DLD1 (cell line): ENCODE results near the gene UBE2M.
"Not testable (repeated sequence)": the region's sequence is repeated elsewhere in the genome, so short reads cannot be mapped to it uniquely, and the experiment has no call there.

Experiments used
- in situ Hi-C: cut with HindIII; loops from 2 replicates; pipeline ENCODE4 v1.10.0; 2017; ENCODE audit warnings: low sequenced_read_pairs

UBE2M gene

GRCh38 chr19:58542641-58543372, 15.6 kb downstream of the UBE2M start:
- in situ Hi-C loops, result not testable (repeated sequence)

- in situ Hi-C loops, result not testable (repeated sequence)
Observed at GRCh38 chr19:58539169-58539559, 19.2 kb downstream of the UBE2M start.

GRCh38 chr19:58538257-58539168, 19.9 kb downstream of the UBE2M start:
- in situ Hi-C loops, result no loop called here

- in situ Hi-C loops, result no loop called here
Observed at GRCh38 chr19:58536852-58537798, 21.3 kb downstream of the UBE2M start.

GRCh38 chr19:58535857-58536256, 22.6 kb downstream of the UBE2M start:
- in situ Hi-C loops, result no loop called here

- in situ Hi-C loops, result no loop called here
Observed at GRCh38 chr19:58531034-58531840, 27.2 kb downstream of the UBE2M start.

GRCh38 chr19:58529405-58529804, 29.0 kb downstream of the UBE2M start:
- in situ Hi-C loops, result no loop called here

GRCh38 chr19:58522709-58523108, 35.7 kb downstream of the UBE2M start:
- in situ Hi-C loops, result no loop called here

GRCh38 chr19:58521651-58522050, 36.8 kb downstream of the UBE2M start:
- in situ Hi-C loops, result no loop called here

GRCh38 chr19:58520257-58520599, 38.2 kb downstream of the UBE2M start:
- in situ Hi-C loops, result no loop called here

- in situ Hi-C loops, result no loop called here
Observed at GRCh38 chr19:58519355-58520256, 38.8 kb downstream of the UBE2M start, which contains the start of gene ZBTB45. Gene ZBTB45 (minus strand): TSS chr19:58519810. CDS start chr19:58517673, 2,137 bp downstream.

- in situ Hi-C loops, result no loop called here
Observed at GRCh38 chr19:58519087-58519354, 39.4 kb downstream of the UBE2M start.

- in situ Hi-C loops, result no loop called here
Observed at GRCh38 chr19:58518256-58519086, 39.9 kb downstream of the UBE2M start.

GRCh38 chr19:58516964-58517833, 41.2 kb downstream of the UBE2M start:
- in situ Hi-C loops, result no loop called here

- in situ Hi-C loops, result no loop called here
Observed at GRCh38 chr19:58516246-58516836, 42.1 kb downstream of the UBE2M start.

- in situ Hi-C loops, result no loop called here
Observed at GRCh38 chr19:58515259-58515658, 43.2 kb downstream of the UBE2M start.

GRCh38 chr19:58514564-58515022, 43.8 kb downstream of the UBE2M start:
- in situ Hi-C loops, result no loop called here
